Mucosa of descending colon (tissue), 3 donors: ENCODE results near the gene CD55. TPM values are rescaled to one million over a fixed set of nuclear protein-coding genes. Genes with fewer than 3 reads are reported as not detected.

Source experiments
- ATAC-seq: fragments of 200-7000 bp; cut with Tn5 transposase; one replicate; pipeline ENCODE4 v1.9.1; 2020; ENCODE audit warnings: mild to moderate bottlenecking, moderate library complexity
- DNase-seq, 3 donors: peaks; one replicate each; pipeline ENCODE4 v3.0.0-alpha.2; 2020
- H3K36me3 ChIP-seq: fragments of 200-600 bp; one replicate; pipeline ENCODE4 v1.8.0; 2021; ENCODE audit warnings: low read depth, mild to moderate bottlenecking
- H3K4me1 ChIP-seq: fragments of 200-600 bp; one replicate; pipeline ENCODE4 v1.8.0; 2021; ENCODE audit warnings: low read depth, mild to moderate bottlenecking
- H3K4me3 ChIP-seq: fragments of 200-600 bp; one replicate; pipeline ENCODE4 v1.8.0; 2021; ENCODE audit warnings: mild to moderate bottlenecking
- H3K9me3 ChIP-seq: fragments of 200-600 bp; one replicate; pipeline ENCODE4 v1.8.0; 2021; ENCODE audit warnings: mild to moderate bottlenecking
- CTCF ChIP-seq: fragments of 200-600 bp; IDR thresholded peaks from one replicate; pipeline ENCODE4 v1.8.0; 2022; ENCODE audit warnings: antibody characterized with exemption, mild to moderate bottlenecking
- intact Hi-C, 2 donors: fragments of 100-400 bp; cut with DNase I in 1 of 2; cut with micrococcal nuclease in 1 of 2; formaldehyde crosslinking; loops; one replicate each; pipeline versions ENCODE4 v1.11.0 to v1.11.1; 2022; cut with DNase I, micrococcal nuclease
- total RNA-seq, 3 donors: library from RNA; stranded (reverse); fragmentation: NEBNext Ultra II Directional in 2 of 3; extraction: Animal tissue kit (Norgen Biotek cat#: 25700) in 2 of 3; gene quantifications; one replicate each; pipeline versions ENCODE4 v1.2.1 to v1.2.4, GENCODE V29; 2021 to 2023
- donor health status: DM: no; HTN: no; CAD: no; lungs with moderate emphysema.
- donor health status: DM: no; HTN: no; CAD: no.
- donor health status: DM: no; HTN: yes; CAD: no.

Gene CD55
- total RNA-seq, 3 donors from 2014 or later, result 40.1 to 53.0 (median 50.8) TPM

- Histone ChIP-seq H3K9me3 (no peaks in the 10 kb centered on the region), H3K4me3 (no peak overlapping the region), H3K4me1 (no peaks in the 10 kb centered on the region), H3K36me3 (no peaks in the 10 kb centered on the region)
- peak; percentile 43 for TF ChIP-seq CTCF
- DNase-seq, result peak in 1 of 3 donors; percentile 7
- peak; percentile 84 for ATAC-seq
- intact Hi-C loops, result loop anchor here in 1 of 2 donors (5.0 kb wide), 1 partner anchor 318 kb away; the partner anchor contains the start of gene C4BPB
Observed at GRCh38 chr1:207404849-207405525, 83.5 kb downstream of the CD55 start.

- intact Hi-C loops, result no loop called here
- DNase-seq (no peak), ATAC-seq (no peak)
- Histone ChIP-seq H3K4me1 (no peaks in the 10 kb centered on the region), H3K36me3 (no peaks in the 10 kb centered on the region), H3K4me3 (no peak overlapping the region), H3K9me3 (no peaks in the 10 kb centered on the region)
- TF ChIP-seq CTCF, result no peak
Observed at GRCh38 chr1:207405814-207406213, 84.3 kb downstream of the CD55 start.

GRCh38 chr1:207407655-207408260 is 86.3 kb downstream of the CD55 start:
- Histone ChIP-seq H3K4me1 (no peaks in the 10 kb centered on the region), H3K36me3 (no peaks in the 10 kb centered on the region), H3K9me3 (no peaks in the 10 kb centered on the region), H3K4me3 (no peak overlapping the region)
- no peak for TF ChIP-seq CTCF
- intact Hi-C loops, result no loop called here
- DNase-seq (no peak), ATAC-seq (no peak)

Other genes with a start within 250 kb of the CD55 start
- 10 to 100 TPM in 1 of 3 donors, 1 to 10 TPM in 2; 4.4 to 20.0 (median 7.2) TPM for gene C4BPB, start 232.8 kb upstream of the CD55 start, total RNA-seq
- gene C4BPA, start 217.4 kb upstream of the CD55 start, total RNA-seq, result 1 to 10 TPM; 1.5 to 5.9 (median 1.9) TPM
- gene CR2, start 132.7 kb downstream of the CD55 start, total RNA-seq, result under 1 TPM in 2 of 3 donors, not detected in 1; 0.10 to 0.38 TPM
- 1 to 10 TPM in 2 of 3 donors, under 1 TPM in 1; 0.84 to 7.2 (median 3.8) TPM for gene CR1, start 174.5 kb downstream of the CD55 start, total RNA-seq